ENCODE measurements around the gene C7orf57. TPM values are rescaled to one million over a fixed set of nuclear protein-coding genes. Genes with fewer than 3 reads are reported as not detected.
A peak's percentile ranks its signal among the peaks of the same experiment; 100 is the strongest.
"Not testable (repeated sequence)": the region's sequence is repeated elsewhere in the genome, so short reads cannot be mapped to it uniquely, and the experiment has no call there.

Gene C7orf57
- total RNA-seq, 1 donor from 2014 or later: not detected

- H3K27me3 Mint-ChIP-seq (ENCODE audit: insufficient read depth, low read depth): no peaks in the 10 kb centered on the region
- no peaks in the 10 kb centered on the region for H3K36me3 Mint-ChIP-seq
- Histone ChIP-seq H3K4me1 (no peaks in the 10 kb centered on the region), H3K27ac (no peak overlapping the region), H2AFZ (replicated peaks) (no peak overlapping the region), H3K27me3 (no peaks in the 10 kb centered on the region), H3K9me3 (ENCODE audit: low read depth) (no peaks in the 10 kb centered on the region), H3F3A (ENCODE audit: low read depth) (no peaks in the 10 kb centered on the region), H3K4me3 (no peak overlapping the region), H3K79me2 (ENCODE audit: low read depth) (no peaks in the 10 kb centered on the region), H3K36me3 (no peaks in the 10 kb centered on the region), H3K4me2 (no peak overlapping the region), H3K9ac (no peak overlapping the region), H4K20me1 (ENCODE audit: low read depth) (no peaks in the 10 kb centered on the region)
- no peaks in the 10 kb centered on the region for H3K4me1 Mint-ChIP-seq
- H3K27ac Mint-ChIP-seq: no peak overlapping the region
- TF ChIP-seq EZH2phosphoT487 (IDR thresholded peaks at IDR 0.05) (no peak), CTCF (IDR thresholded peaks at IDR 0.05) (no peak), EZH2 (IDR thresholded peaks at IDR 0.05) (no peak)
- H3K9me3 Mint-ChIP-seq: no peaks in the 10 kb centered on the region
- no peak overlapping the region for H3K4me3 Mint-ChIP-seq
- no peak for DNase-seq (ENCODE audit: low spot score)
Observed at GRCh38 chr7:48078470-48078869, 43.1 kb downstream of the C7orf57 start.

- H3K27me3 Mint-ChIP-seq (ENCODE audit: insufficient read depth, low read depth); H3K4me2 ChIP-seq; H3K27ac ChIP-seq; H3K9ac ChIP-seq; H3K36me3 ChIP-seq; H3K27me3 ChIP-seq; H3K9me3 Mint-ChIP-seq; H3K9me3 ChIP-seq (ENCODE audit: low read depth); H3K4me3 ChIP-seq; H3K4me3 Mint-ChIP-seq; H3K36me3 Mint-ChIP-seq; H3K27ac Mint-ChIP-seq; H3F3A ChIP-seq (ENCODE audit: low read depth); H2AFZ ChIP-seq (replicated peaks); H4K20me1 ChIP-seq (ENCODE audit: low read depth); DNase-seq (ENCODE audit: low spot score); H3K4me1 ChIP-seq; H3K79me2 ChIP-seq (ENCODE audit: low read depth): not testable (repeated sequence)
- H3K4me1 Mint-ChIP-seq: peaks cover 13% of the 10 kb centered on the region
Observed at GRCh38 chr7:48082378-48082777, 47.0 kb downstream of the C7orf57 start.

GRCh38 chr7:48083114-48083830 lies 47.9 kb downstream of the C7orf57 start:
- Histone ChIP-seq H3K27me3 (no peaks in the 10 kb centered on the region), H3K9me3 (ENCODE audit: low read depth) (no peaks in the 10 kb centered on the region), H3K4me3 (no peak overlapping the region), H3F3A (ENCODE audit: low read depth) (peaks cover 17% of the 10 kb centered on the region), H3K79me2 (ENCODE audit: low read depth) (no peaks in the 10 kb centered on the region), H3K4me1 (no peaks in the 10 kb centered on the region), H3K9ac (no peak overlapping the region), H3K4me2 (no peak overlapping the region), H4K20me1 (ENCODE audit: low read depth) (no peaks in the 10 kb centered on the region), H2AFZ (replicated peaks) (no peak overlapping the region), H3K36me3 (no peaks in the 10 kb centered on the region), H3K27ac (no peak overlapping the region)
- no peak for DNase-seq (ENCODE audit: low spot score)
- no peaks in the 10 kb centered on the region for H3K36me3 Mint-ChIP-seq
- no peak overlapping the region for H3K27ac Mint-ChIP-seq
- peaks cover 13% of the 10 kb centered on the region for H3K4me1 Mint-ChIP-seq
- no peaks in the 10 kb centered on the region for H3K9me3 Mint-ChIP-seq
- H3K27me3 Mint-ChIP-seq (ENCODE audit: insufficient read depth, low read depth): peaks cover 3% of the 10 kb centered on the region
- TF ChIP-seq CTCF (IDR thresholded peaks at IDR 0.05) (no peak), EZH2 (IDR thresholded peaks at IDR 0.05) (no peak), EZH2phosphoT487 (IDR thresholded peaks at IDR 0.05) (no peak)
- H3K4me3 Mint-ChIP-seq: no peak overlapping the region

GRCh38 chr7:48084727-48085432 lies 49.5 kb downstream of the C7orf57 start:
- Histone ChIP-seq H3K27me3 (peaks cover 4% of the 10 kb centered on the region), H3F3A (ENCODE audit: low read depth) (peaks cover 31% of the 10 kb centered on the region), H3K27ac (no peak overlapping the region), H4K20me1 (ENCODE audit: low read depth) (no peaks in the 10 kb centered on the region), H3K4me1 (no peaks in the 10 kb centered on the region), H3K9me3 (ENCODE audit: low read depth) (no peaks in the 10 kb centered on the region), H3K4me3 (no peak overlapping the region), H2AFZ (replicated peaks) (no peak overlapping the region), H3K4me2 (no peak overlapping the region), H3K9ac (no peak overlapping the region), H3K36me3 (no peaks in the 10 kb centered on the region), H3K79me2 (ENCODE audit: low read depth) (no peaks in the 10 kb centered on the region)
- TF ChIP-seq EZH2phosphoT487 (IDR thresholded peaks at IDR 0.05) (no peak), CTCF (IDR thresholded peaks at IDR 0.05) (no peak), EZH2 (IDR thresholded peaks at IDR 0.05) (no peak)
- H3K27me3 Mint-ChIP-seq (ENCODE audit: insufficient read depth, low read depth): peaks cover 3% of the 10 kb centered on the region
- H3K27ac Mint-ChIP-seq: peak overlapping the region; percentile 13
- no peak for DNase-seq (ENCODE audit: low spot score)
- H3K36me3 Mint-ChIP-seq: no peaks in the 10 kb centered on the region
- no peak overlapping the region for H3K4me3 Mint-ChIP-seq
- no peaks in the 10 kb centered on the region for H3K9me3 Mint-ChIP-seq
- peaks cover 13% of the 10 kb centered on the region for H3K4me1 Mint-ChIP-seq
